H1 (cell line): ENCODE results near the gene SPATA31E1.
"Not testable (repeated sequence)": the region's sequence is repeated elsewhere in the genome, so short reads cannot be mapped to it uniquely, and the experiment has no call there.

Experiments used
- ATF2 ChIP-seq: IDR thresholded peaks from 2 replicates; pipeline ENCODE4 v1.6.1; 2012; ENCODE audit warnings: low read length, inconsistent platforms
- CTCF ChIP-seq, 3 experiments: IDR thresholded peaks; 1 replicate in 2 of 3; 2 replicates in 1 of 3; pipeline versions ENCODE4 v1.5.1 to v1.6.1; 2011; ENCODE audit warnings: low read length in 3 of 3, mild to moderate bottlenecking in 3 of 3, inconsistent platforms in 2 of 3, low read depth in 1 of 3, moderate library complexity in 1 of 3; ENCODE audit not compliant: insufficient read depth in 1 of 3; ENCODE audit errors: control extremely low read depth in 1 of 3
- GABPA ChIP-seq: IDR thresholded peaks from 2 replicates; pipeline ENCODE4 v1.6.1; 2011; ENCODE audit warnings: mild to moderate bottlenecking, low read length, moderate library complexity, borderline replicate concordance; ENCODE audit not compliant: insufficient read depth
- MAFK ChIP-seq: IDR thresholded peaks from 2 replicates; pipeline ENCODE4 v1.6.1; 2012; ENCODE audit warnings: low read depth, mild to moderate bottlenecking, improper control_type of control experiment, low read length
- RAD21 ChIP-seq, 2 experiments: IDR thresholded peaks in 1 of 2; conservative IDR thresholded peaks in 1 of 2; 2 replicates each; pipeline ENCODE4 v1.6.1; 2011; ENCODE audit warnings: low read depth in 2 of 2, low read length in 2 of 2, improper control_type of control experiment in 1 of 2, inconsistent platforms in 1 of 2, mild to moderate bottlenecking in 1 of 2, moderate library complexity in 1 of 2
- RXRA ChIP-seq: IDR thresholded peaks from 2 replicates; pipeline ENCODE4 v1.6.1; 2011; ENCODE audit warnings: low read depth, mild to moderate bottlenecking, low read length, moderate library complexity; ENCODE audit not compliant: insufficient read depth
- SUZ12 ChIP-seq: fragments of 200-600 bp; sonication (generic); IDR thresholded peaks from 2 replicates; pipeline ENCODE4 v1.6.1; 2012; ENCODE audit warnings: mild to moderate bottlenecking, inconsistent platforms, low read length, moderate library complexity, mixed read lengths
- TAF1 ChIP-seq: IDR thresholded peaks from 2 replicates; pipeline ENCODE4 v1.6.1; 2011; ENCODE audit warnings: mild to moderate bottlenecking, low read depth, low read length

- not testable (repeated sequence) for TF ChIP-seq RAD21 (IDR thresholded peaks at IDR 0.05 in 1 of 2, conservative IDR thresholded peaks at IDR 0.05 in 1 of 2; ENCODE audit: low read depth in 2 of 2, low read length in 2 of 2); GABPA; CTCF (IDR thresholded peaks at IDR 0.05; ENCODE audit: control extremely low read depth in 1 of 3, insufficient read depth in 1 of 3, low read depth in 1 of 3, low read length in 3 of 3); MAFK; RXRA; SUZ12; TAF1; ATF2
Observed at GRCh38 chr9:87902371-87902770, 19.7 kb downstream of the SPATA31E1 start.
